SK-N-SH (cell line): ENCODE measurements around the gene KCNK5. TPM values are rescaled to one million over a fixed set of nuclear protein-coding genes. Genes with fewer than 3 reads are reported as not detected.

Experiments used
- CTCF ChIA-PET: fragments of 300-600, 350-600 bp; formaldehyde crosslinking; extraction: SDS; loops from one replicate; lab custom pipeline; 2021; lab: Yijun Ruan, JAX
- POLR2A ChIA-PET: fragments of 350-600 bp; sonication (Branson Sonifier 250); formaldehyde crosslinking; extraction: SDS; loops from one replicate; lab custom pipeline; 2020; ENCODE audit warnings: antibody characterized with exemption, inconsistent platforms; lab: Yijun Ruan, JAX
- DNase-seq: peaks from one replicate; pipeline ENCODE4 v3.0.0; 2012
- H2AFZ ChIP-seq: fragments of 200-600 bp; sonication (generic); 2 replicates; pipeline ENCODE4 v1.8.1; 2016; ENCODE audit warnings: antibody characterized with exemption, mild to moderate bottlenecking, low read depth
- H3F3A ChIP-seq: fragments of 200-600 bp; sonication (generic); replicated peaks from 2 replicates; pipeline ENCODE3; 2016; ENCODE audit warnings: antibody characterized with exemption, mild to moderate bottlenecking; ENCODE audit not compliant: insufficient read depth
- H3K27ac ChIP-seq, 2 experiments: fragments of 200-500 bp in 1 of 2; fragments of 200-600 bp in 1 of 2; sonication (Bioruptor generic) in 1 of 2; sonication (generic), shearing (Covaris generic) in 1 of 2; 2 replicates each; pipeline versions ENCODE4 v1.5.1 to v1.6.1; 2014 to 2016; ENCODE audit warnings: low read depth in 2 of 2, inconsistent platforms in 1 of 2, low read length in 1 of 2, mild to moderate bottlenecking in 1 of 2, mixed read lengths in 1 of 2
- H3K27me3 ChIP-seq: fragments of 200-600 bp; sonication (generic), shearing (Covaris generic); 2 replicates; pipeline ENCODE4 v1.6.1; 2016; ENCODE audit warnings: mixed run types; ENCODE audit not compliant: insufficient read depth
- H3K36me3 ChIP-seq, 2 experiments: fragments of 200-500 bp in 1 of 2; fragments of 200-600 bp in 1 of 2; sonication (Bioruptor generic) in 1 of 2; sonication (generic) in 1 of 2; replicated peaks in 1 of 2; 2 replicates each; pipeline versions ENCODE3 to v1.5.1; 2014 to 2016; ENCODE audit warnings: low read length in 1 of 2, mild to moderate bottlenecking in 1 of 2; ENCODE audit not compliant: insufficient read depth in 2 of 2, control insufficient read depth in 1 of 2
- H3K4me1 ChIP-seq, 2 experiments: fragments of 200-500 bp in 1 of 2; fragments of 200-600 bp in 1 of 2; sonication (Bioruptor generic) in 1 of 2; sonication (generic), shearing (Covaris generic) in 1 of 2; 2 replicates each; pipeline versions ENCODE4 v1.5.1 to v1.6.1; 2014 to 2016; ENCODE audit warnings: low read depth in 1 of 2, low read length in 1 of 2, mixed run types in 1 of 2; ENCODE audit not compliant: insufficient read depth in 2 of 2, control insufficient read depth in 1 of 2
- H3K4me2 ChIP-seq: fragments of 200-600 bp; sonication (generic), shearing (Covaris generic); 2 replicates; pipeline ENCODE4 v1.6.1; 2017; ENCODE audit warnings: mixed run types
- H3K4me3 ChIP-seq, 2 experiments: fragments of 200-500 bp in 1 of 2; fragments of 200-600 bp in 1 of 2; sonication (Bioruptor generic) in 1 of 2; sonication (generic), shearing (Covaris generic) in 1 of 2; 2 replicates each; pipeline versions ENCODE4 v1.5.1 to v1.8.1; 2014 to 2016; ENCODE audit warnings: low read depth in 2 of 2, inconsistent platforms in 1 of 2, low read length in 1 of 2, mild to moderate bottlenecking in 1 of 2, mixed read lengths in 1 of 2, moderate library complexity in 1 of 2
- H3K79me2 ChIP-seq: fragments of 200-600 bp; sonication (generic); 2 replicates; pipeline ENCODE4 v1.8.1; 2017; ENCODE audit warnings: mild to moderate bottlenecking; ENCODE audit not compliant: insufficient read depth
- H3K9ac ChIP-seq: fragments of 200-600 bp; sonication (generic); 2 replicates; pipeline ENCODE4 v1.6.1; 2017; ENCODE audit warnings: mixed run types
- H3K9me2 ChIP-seq: fragments of 200-600 bp; sonication (generic); 2 replicates; pipeline ENCODE4 v1.6.1; 2017; ENCODE audit warnings: mixed run types
- H3K9me3 ChIP-seq: fragments of 200-600 bp; sonication (generic); 2 replicates; pipeline ENCODE4 v1.6.1; 2017; ENCODE audit warnings: mixed run types, mild to moderate bottlenecking, moderate library complexity
- H4K20me1 ChIP-seq: fragments of 200-600 bp; sonication (generic); 2 replicates; pipeline ENCODE4 v1.6.1; 2017; ENCODE audit warnings: mild to moderate bottlenecking, mixed run types; ENCODE audit not compliant: insufficient read depth
- ELF1 ChIP-seq: IDR thresholded peaks from 2 replicates; pipeline ENCODE4 v1.4.0; 2012
- GATA2 ChIP-seq: sonication (generic); formaldehyde crosslinking; IDR thresholded peaks from 2 replicates; pipeline ENCODE4 v1.5.0; 2020; ENCODE audit warnings: mild to moderate bottlenecking, missing genetic modification reagents
- NRF1 ChIP-seq: IDR thresholded peaks from 2 replicates; pipeline ENCODE4 v1.6.1; 2012; ENCODE audit warnings: low read depth, mild to moderate bottlenecking, low read length
- POLR2AphosphoS5 ChIP-seq: IDR thresholded peaks from 2 replicates; pipeline ENCODE4 v1.6.1; 2012; ENCODE audit warnings: low read depth, low read length
- RCOR1 ChIP-seq: fragments of 150-350 bp; IDR thresholded peaks from 2 replicates; pipeline ENCODE4 v1.6.1; 2017; ENCODE audit warnings: antibody characterized with exemption, low read length
- RFX5 ChIP-seq: IDR thresholded peaks from 2 replicates; pipeline ENCODE4 v1.6.1; 2012; ENCODE audit warnings: mild to moderate bottlenecking, improper control_type of control experiment, low read length
- RXRA ChIP-seq: IDR thresholded peaks from 2 replicates; pipeline ENCODE4 v1.4.0; 2012; ENCODE audit warnings: low read depth, mild to moderate bottlenecking, borderline replicate concordance
- TAF1 ChIP-seq: IDR thresholded peaks from 2 replicates; pipeline ENCODE4 v1.6.1; 2012; ENCODE audit warnings: low read depth, mild to moderate bottlenecking, low read length, moderate library complexity, borderline replicate concordance
- TCF12 ChIP-seq: IDR thresholded peaks from 2 replicates; pipeline ENCODE4 v1.4.0; 2012
- WGBS: methylation state at CpG from one replicate; pipeline ENCODE4 v1.1.6; 2017; ENCODE audit warnings: low lambda C conversion rate; 5-methylcytosine and 5-hydroxymethylcytosine counted together
- polyA plus RNA-seq, 3 experiments: library from polyadenylated mRNA; depleted of rRNA; stranded (reverse); fragments of >200 nt; gene quantifications; 2 replicates each; pipeline ENCODE4 v1.2.3, GENCODE V29; 2012
- TF ChIP-seq, protein P1 (sequence below): IDR thresholded peaks from 2 replicates; pipeline ENCODE4; 2012
- TF ChIP-seq, protein P2 (sequence below): IDR thresholded peaks from 2 replicates; pipeline ENCODE4 v1.4.0; 2012; ENCODE audit warnings: low read depth, borderline replicate concordance

Gene KCNK5
- polyA plus RNA-seq, 1 of the 3 experiments (the other 2 are of a cell fraction): not detected

DNA sequence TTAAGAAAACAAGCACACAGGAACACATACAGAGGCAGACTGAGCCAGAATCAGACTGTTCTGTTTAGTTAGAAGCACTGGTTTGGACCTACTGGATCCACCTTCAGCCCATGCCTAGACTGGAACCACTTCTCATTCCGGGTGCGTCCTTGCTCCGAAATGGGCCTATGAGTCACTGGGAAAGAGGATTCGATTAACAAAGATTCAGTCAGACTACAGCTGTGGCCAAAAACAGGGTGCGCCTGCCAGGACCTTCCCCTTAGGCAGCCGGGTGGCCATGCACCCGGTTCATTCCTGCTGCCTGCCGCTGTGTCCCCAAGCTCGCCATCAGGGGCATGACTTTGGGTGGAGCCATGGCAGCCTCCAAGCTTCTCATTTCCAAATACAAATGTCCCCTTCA lies 14.5 kb upstream of the KCNK5 start:
- H3F3A ChIP-seq: no peaks in the 10 kb centered on the region
- H3K27ac ChIP-seq: no peak overlapping the region
- H2AFZ ChIP-seq: no peak overlapping the region
- ChIA-PET CTCF (interaction anchor here (1.1 to 1.7 kb wide), 3 partner anchors 14 to 103 kb away, joined by 3 to 4 read pairs (median 4); no protein-coding TSS in a partner anchor), POLR2A (no interaction called here)
- H3K4me3 ChIP-seq: no peak overlapping the region
- no peak overlapping the region for H3K4me2 ChIP-seq
- no peaks in the 10 kb centered on the region for H4K20me1 ChIP-seq
- 69% methylated on average over 9 of the region's 9 CpGs for WGBS
- H3K27me3 ChIP-seq: no peaks in the 10 kb centered on the region
- H3K9me3 ChIP-seq: no peaks in the 10 kb centered on the region
- H3K36me3 ChIP-seq: no peaks in the 10 kb centered on the region
- no peak overlapping the region for H3K9ac ChIP-seq
- H3K9me2 ChIP-seq: no peaks in the 10 kb centered on the region
- TF ChIP-seq RXRA (no peak), RFX5 (no peak), RCOR1 (no peak), GATA2 (no peak), TCF12 (no peak), TAF1 (no peak)
- TF ChIP-seq, protein P1, sequence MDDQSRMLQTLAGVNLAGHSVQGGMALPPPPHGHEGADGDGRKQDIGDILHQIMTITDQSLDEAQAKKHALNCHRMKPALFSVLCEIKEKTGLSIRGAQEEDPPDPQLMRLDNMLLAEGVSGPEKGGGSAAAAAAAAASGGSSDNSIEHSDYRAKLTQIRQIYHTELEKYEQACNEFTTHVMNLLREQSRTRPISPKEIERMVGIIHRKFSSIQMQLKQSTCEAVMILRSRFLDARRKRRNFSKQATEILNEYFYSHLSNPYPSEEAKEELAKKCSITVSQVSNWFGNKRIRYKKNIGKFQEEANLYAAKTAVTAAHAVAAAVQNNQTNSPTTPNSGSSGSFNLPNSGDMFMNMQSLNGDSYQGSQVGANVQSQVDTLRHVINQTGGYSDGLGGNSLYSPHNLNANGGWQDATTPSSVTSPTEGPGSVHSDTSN: no peak
- no peaks in the 10 kb centered on the region; a peak in 1 of 4 replicates for H3K4me1 ChIP-seq
- H3K79me2 ChIP-seq: no peaks in the 10 kb centered on the region
- DNase-seq: no peak

DNA sequence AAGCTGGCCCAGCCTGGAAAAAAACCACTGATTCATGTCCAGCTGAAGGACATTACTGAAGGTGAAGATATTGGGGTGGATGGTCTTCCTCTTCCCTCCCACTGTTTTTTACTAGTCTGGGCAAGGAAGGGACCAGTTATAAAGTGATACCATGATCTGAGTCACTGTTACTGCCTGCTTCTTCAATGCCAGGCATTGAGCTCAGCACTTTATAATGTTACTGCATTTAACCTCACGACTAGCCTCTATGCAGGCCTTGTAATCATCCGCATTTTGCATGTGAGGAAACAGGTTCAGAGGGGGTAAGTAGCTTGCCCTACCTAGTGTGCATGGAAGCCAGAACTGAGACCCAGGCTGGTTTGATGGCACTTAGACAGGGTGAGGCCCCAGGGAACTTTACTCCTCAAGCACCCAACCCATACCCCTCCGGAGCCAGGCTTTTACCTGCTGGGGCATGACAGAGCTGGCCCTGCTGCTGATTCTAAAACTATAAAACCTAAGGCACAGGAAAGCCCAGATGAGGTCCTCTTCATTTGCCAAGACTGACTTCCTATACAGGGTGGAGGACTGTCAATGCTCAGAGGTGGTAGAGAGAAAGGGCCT lies 11.0 kb upstream of the KCNK5 start:
- TF ChIP-seq ELF1 (no peak), RFX5 (no peak), RCOR1 (no peak), NRF1 (no peak), GATA2 (no peak), POLR2AphosphoS5 (no peak)
- TF ChIP-seq, protein P1: no peak
- TF ChIP-seq, protein P2, sequence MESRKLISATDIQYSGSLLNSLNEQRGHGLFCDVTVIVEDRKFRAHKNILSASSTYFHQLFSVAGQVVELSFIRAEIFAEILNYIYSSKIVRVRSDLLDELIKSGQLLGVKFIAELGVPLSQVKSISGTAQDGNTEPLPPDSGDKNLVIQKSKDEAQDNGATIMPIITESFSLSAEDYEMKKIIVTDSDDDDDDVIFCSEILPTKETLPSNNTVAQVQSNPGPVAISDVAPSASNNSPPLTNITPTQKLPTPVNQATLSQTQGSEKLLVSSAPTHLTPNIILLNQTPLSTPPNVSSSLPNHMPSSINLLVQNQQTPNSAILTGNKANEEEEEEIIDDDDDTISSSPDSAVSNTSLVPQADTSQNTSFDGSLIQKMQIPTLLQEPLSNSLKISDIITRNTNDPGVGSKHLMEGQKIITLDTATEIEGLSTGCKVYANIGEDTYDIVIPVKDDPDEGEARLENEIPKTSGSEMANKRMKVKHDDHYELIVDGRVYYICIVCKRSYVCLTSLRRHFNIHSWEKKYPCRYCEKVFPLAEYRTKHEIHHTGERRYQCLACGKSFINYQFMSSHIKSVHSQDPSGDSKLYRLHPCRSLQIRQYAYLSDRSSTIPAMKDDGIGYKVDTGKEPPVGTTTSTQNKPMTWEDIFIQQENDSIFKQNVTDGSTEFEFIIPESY: no peak
- Histone ChIP-seq H3K4me3 (no peak overlapping the region), H3K9me2 (no peaks in the 10 kb centered on the region), H3K9ac (no peak overlapping the region), H3K27me3 (no peaks in the 10 kb centered on the region), H3K9me3 (no peaks in the 10 kb centered on the region), H4K20me1 (no peaks in the 10 kb centered on the region), H2AFZ (no peak overlapping the region), H3K27ac (no peak overlapping the region), H3K4me1 (no peaks in the 10 kb centered on the region; a peak in 1 of 4 replicates), H3K79me2 (no peaks in the 10 kb centered on the region), H3K36me3 (no peaks in the 10 kb centered on the region), H3F3A (no peaks in the 10 kb centered on the region), H3K4me2 (no peak overlapping the region)
- DNase-seq: no peak
- CTCF ChIA-PET: interaction anchor here (1.4 kb wide), 1 partner anchor 74 kb away, joined by 6 read pairs; no protein-coding TSS in a partner anchor
- WGBS: 44% methylated on average over 3 of the region's 3 CpGs
- POLR2A ChIA-PET: no interaction called here
